ENCODE results near the gene PAGE2. TPM values are rescaled to one million over a fixed set of nuclear protein-coding genes. Genes with fewer than 3 reads are reported as not detected.
"Not testable (repeated sequence)": the region's sequence is repeated elsewhere in the genome, so short reads cannot be mapped to it uniquely, and the experiment has no call there.

PAGE2 gene
- total RNA-seq = not detected
- long read RNA-seq = 0 reads

- intact Hi-C loops (cut with DNase I) = no loop called here
- ATAC-seq (no peak), DNase-seq (ENCODE audit: missing footprints) (no peak)
Observed at GRCh38 chrX:55088795-55089489, at the start of gene PAGE2. Gene PAGE2 (plus strand): TSS chrX:55089018. CDS start chrX:55090021, 1,003 bp downstream.

GRCh38 chrX:55039471-55039870 is 49.3 kb upstream of the PAGE2 start:
- intact Hi-C loops (cut with DNase I) = no loop called here
- DNase-seq (ENCODE audit: missing footprints) = no peak

GRCh38 chrX:55041514-55041913 is 47.3 kb upstream of the PAGE2 start:
- intact Hi-C loops (cut with DNase I) = no loop called here
- DNase-seq (ENCODE audit: missing footprints) (no peak), ATAC-seq (no peak)

More at GRCh38 chrX:55039471-55039870, 49.3 kb upstream of the PAGE2 start:
- no peak for ATAC-seq

- ATAC-seq; intact Hi-C loops (cut with DNase I); DNase-seq (ENCODE audit: missing footprints): not testable (repeated sequence)
Observed at GRCh38 chrX:55050599-55050998, 38.2 kb upstream of the PAGE2 start.

GRCh38 chrX:55056820-55057674 is 31.8 kb upstream of the PAGE2 start:
- intact Hi-C loops (cut with DNase I) = loop anchor here (2.0 kb wide), 2 partner anchors 166 to 418 kb away; no protein-coding TSS in a partner anchor
- no peak for ATAC-seq
- no peak for DNase-seq (ENCODE audit: missing footprints)

- DNase-seq (ENCODE audit: missing footprints) = no peak
- intact Hi-C loops (cut with DNase I) = loop anchor here (2.0 kb wide), 2 partner anchors 167 to 419 kb away; no protein-coding TSS in a partner anchor
- no peak for ATAC-seq
Observed at GRCh38 chrX:55057675-55058249, 31.1 kb upstream of the PAGE2 start.

GRCh38 chrX:55067180-55067579 is 21.6 kb upstream of the PAGE2 start:
- DNase-seq (ENCODE audit: missing footprints); intact Hi-C loops (cut with DNase I); ATAC-seq: not testable (repeated sequence)

- intact Hi-C loops (cut with DNase I) = no loop called here
- DNase-seq (ENCODE audit: missing footprints) (no peak), ATAC-seq (no peak)
Observed at GRCh38 chrX:55072286-55072685, 16.5 kb upstream of the PAGE2 start.

- intact Hi-C loops (cut with DNase I) = no loop called here
- ATAC-seq = no peak
Observed at GRCh38 chrX:55074851-55075467, 13.9 kb upstream of the PAGE2 start, which contains the start of gene PAGE2B. Gene PAGE2B (plus strand): TSS chrX:55075030. CDS start chrX:55076042, 1,012 bp downstream.

GRCh38 chrX:55098691-55099090 is 9.9 kb downstream of the PAGE2 start:
- ATAC-seq = no peak

More at GRCh38 chrX:55074851-55075467, 13.9 kb upstream of the PAGE2 start, which contains the start of gene PAGE2B:
- no peak for DNase-seq (ENCODE audit: missing footprints)

GRCh38 chrX:55099162-55099561 is 10.3 kb downstream of the PAGE2 start:
- intact Hi-C loops (cut with DNase I) = no loop called here
- DNase-seq (ENCODE audit: missing footprints) (no peak), ATAC-seq (no peak)

More at GRCh38 chrX:55098691-55099090, 9.9 kb downstream of the PAGE2 start:
- no peak for DNase-seq (ENCODE audit: missing footprints)
- intact Hi-C loops (cut with DNase I) = no loop called here

GRCh38 chrX:55102754-55103153 is 13.9 kb downstream of the PAGE2 start:
- no peak for ATAC-seq
- intact Hi-C loops (cut with DNase I) = no loop called here
- DNase-seq (ENCODE audit: missing footprints) = no peak

GRCh38 chrX:55107262-55107661 is 18.4 kb downstream of the PAGE2 start:
- intact Hi-C loops (cut with DNase I) = no loop called here
- DNase-seq (ENCODE audit: missing footprints) (no peak), ATAC-seq (no peak)

- intact Hi-C loops (cut with DNase I) = no loop called here
- no peak for ATAC-seq
- DNase-seq (ENCODE audit: missing footprints) = no peak
Observed at GRCh38 chrX:55107911-55108310, 19.1 kb downstream of the PAGE2 start.

- DNase-seq (ENCODE audit: missing footprints) = no peak
- intact Hi-C loops (cut with DNase I) = no loop called here
- no peak for ATAC-seq
Observed at GRCh38 chrX:55109306-55109705, 20.5 kb downstream of the PAGE2 start.

- DNase-seq (ENCODE audit: missing footprints) (no peak), ATAC-seq (no peak)
- intact Hi-C loops (cut with DNase I) = no loop called here
Observed at GRCh38 chrX:55111578-55112254, 22.9 kb downstream of the PAGE2 start.

GRCh38 chrX:55116589-55116988 is 27.8 kb downstream of the PAGE2 start:
- intact Hi-C loops (cut with DNase I); DNase-seq (ENCODE audit: missing footprints); ATAC-seq: not testable (repeated sequence)

- ATAC-seq (no peak), DNase-seq (ENCODE audit: missing footprints) (no peak)
- intact Hi-C loops (cut with DNase I) = no loop called here
Observed at GRCh38 chrX:55118574-55118973, 29.8 kb downstream of the PAGE2 start.
